Measurements from ENCODE around the gene MESP2. TPM values are rescaled to one million over a fixed set of nuclear protein-coding genes. Genes with fewer than 3 reads are reported as not detected.
"Not testable (repeated sequence)": the region's sequence is repeated elsewhere in the genome, so short reads cannot be mapped to it uniquely, and the experiment has no call there.

Gene MESP2
- total RNA-seq, 2 experiments from 2014 or later, result not detected

DNA sequence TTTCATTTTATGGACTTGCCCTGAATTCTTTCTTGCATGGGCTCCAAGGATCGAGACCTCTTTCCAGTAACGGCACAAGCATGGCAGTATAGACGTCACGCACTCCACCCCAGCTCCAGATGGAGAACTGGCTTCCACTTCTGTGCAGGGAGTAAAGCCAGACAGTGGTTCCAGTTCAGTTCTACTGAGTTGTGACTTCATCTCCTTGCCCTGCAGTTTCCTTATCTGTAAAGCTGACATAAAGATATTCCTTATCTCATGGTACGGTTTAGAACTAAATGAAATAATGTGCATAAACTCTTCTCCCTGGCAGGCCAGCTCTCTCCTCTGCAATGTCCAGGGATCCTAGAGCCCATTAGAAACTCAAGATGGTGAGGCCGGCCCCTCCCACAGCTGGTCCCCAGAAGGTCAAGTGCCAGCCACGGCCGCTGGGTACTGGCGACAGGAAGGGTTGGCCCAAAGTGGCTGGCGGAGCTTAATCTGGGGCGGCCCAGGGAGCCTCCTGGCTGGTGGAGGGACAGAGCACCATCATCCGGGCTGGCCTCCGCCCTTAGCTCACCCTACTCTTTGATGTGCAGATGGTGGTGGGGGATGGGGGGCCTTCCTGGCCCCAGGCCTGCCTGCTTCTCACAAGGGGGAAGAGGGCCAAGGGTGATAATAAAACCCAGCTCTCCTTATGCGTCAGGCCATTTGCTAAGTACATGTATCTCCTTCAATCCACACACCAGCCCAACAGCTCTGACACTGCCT, 7.2 kb downstream of the MESP2 start:
- POLR2A ChIA-PET, result interaction anchor here (0.5 kb wide), 1 partner anchor 182 kb away, joined by 4 read pairs; no protein-coding TSS in a partner anchor
- H3K27ac Mint-ChIP-seq, result no peak overlapping the region
- no peak overlapping the region for H3K4me3 Mint-ChIP-seq
- intact Hi-C loops (cut with micrococcal nuclease), result no loop called here
- CTCF ChIA-PET, result interaction anchor here (0.9 to 1.4 kb wide), 3 partner anchors 22 to 92 kb away, joined by 3 to 4 read pairs (median 3); no protein-coding TSS in a partner anchor
- H3K36me3 Mint-ChIP-seq, result peaks cover 4% of the 10 kb centered on the region
- H3K9me3 Mint-ChIP-seq, result peaks cover 7% of the 10 kb centered on the region
- peaks cover 21% of the 10 kb centered on the region for H3K4me1 Mint-ChIP-seq (ENCODE audit: low read depth)
- DNase-seq, result no peak
- peaks cover 6% of the 10 kb centered on the region for H3K27me3 Mint-ChIP-seq

DNA sequence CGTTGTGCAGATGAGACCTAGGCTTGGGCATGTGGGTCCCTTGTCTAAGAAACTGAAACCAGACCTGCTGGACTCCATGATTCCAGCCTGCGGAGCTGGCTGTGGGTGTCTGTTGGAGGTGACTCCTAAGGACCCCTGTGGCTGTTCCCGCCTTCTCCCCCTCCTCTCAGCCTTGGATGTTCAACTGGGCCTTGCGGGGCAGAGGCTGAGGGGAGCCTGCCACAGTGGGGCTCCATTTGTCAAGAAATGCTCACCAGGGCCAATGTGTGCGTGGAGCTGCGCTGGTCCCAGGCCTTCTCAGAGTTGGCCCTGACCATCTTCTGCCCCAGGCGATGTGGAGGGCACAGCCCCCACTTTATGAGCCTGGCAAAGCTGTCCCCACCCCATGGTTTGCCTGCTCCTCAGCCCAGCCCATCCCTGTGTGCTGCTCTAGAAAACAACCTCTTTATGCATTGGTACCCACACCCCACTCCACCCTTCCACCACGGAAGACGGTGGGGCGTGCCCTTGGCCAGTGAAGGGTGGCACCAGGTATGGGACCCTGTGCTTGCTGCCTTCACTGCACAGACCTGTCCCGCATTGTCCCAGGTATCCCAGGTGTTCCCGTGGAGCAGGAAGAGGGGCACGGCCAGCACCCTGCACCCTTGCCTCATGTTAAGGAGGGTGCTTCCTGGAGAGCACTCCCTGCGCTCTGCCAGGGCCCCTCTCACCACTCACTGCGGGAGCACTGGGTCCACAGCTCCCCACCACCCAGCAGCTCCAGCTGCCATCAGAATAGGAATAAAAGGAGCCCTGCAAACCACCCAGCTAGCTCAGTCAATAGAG, 7.9 kb downstream of the MESP2 start:
- POLR2A ChIA-PET, result no interaction called here
- intact Hi-C loops (cut with micrococcal nuclease), result no loop called here
- H3K27ac Mint-ChIP-seq, result no peak overlapping the region
- peaks cover 4% of the 10 kb centered on the region for H3K36me3 Mint-ChIP-seq
- H3K4me1 Mint-ChIP-seq (ENCODE audit: low read depth), result peaks cover 21% of the 10 kb centered on the region
- peaks cover 6% of the 10 kb centered on the region for H3K27me3 Mint-ChIP-seq
- no peak for DNase-seq
- H3K4me3 Mint-ChIP-seq, result no peak overlapping the region
- CTCF ChIA-PET, result interaction anchor here (0.9 to 1.4 kb wide), 3 partner anchors 23 to 91 kb away, joined by 3 to 4 read pairs (median 3); no protein-coding TSS in a partner anchor
- peaks cover 9% of the 10 kb centered on the region for H3K9me3 Mint-ChIP-seq

DNA sequence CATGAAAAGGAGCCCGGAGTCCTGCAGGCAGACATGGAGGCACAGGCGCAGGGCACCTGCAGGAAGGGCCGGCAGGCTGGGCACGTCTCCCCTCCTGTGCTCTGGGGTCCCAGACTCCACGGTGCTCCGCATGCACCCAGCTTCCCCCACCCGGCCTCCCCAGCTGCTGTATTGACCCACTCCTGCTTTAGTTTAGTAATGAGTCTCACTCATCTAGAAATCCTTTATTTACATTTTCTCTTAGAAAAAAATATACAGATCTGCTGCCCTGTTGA, 8.5 kb downstream of the MESP2 start:
- Mint-ChIP-seq H3K4me1 (ENCODE audit: low read depth) (peaks cover 21% of the 10 kb centered on the region), H3K9me3 (peaks cover 9% of the 10 kb centered on the region), H3K27ac (no peak overlapping the region), H3K27me3 (peaks cover 6% of the 10 kb centered on the region), H3K4me3 (no peak overlapping the region), H3K36me3 (peaks cover 4% of the 10 kb centered on the region)
- CTCF ChIA-PET, result interaction anchor here (1.1 kb wide), 1 partner anchor 87 kb away, joined by 3 read pairs; no protein-coding TSS in a partner anchor
- intact Hi-C loops (cut with micrococcal nuclease), result no loop called here
- POLR2A ChIA-PET, result no interaction called here
- no peak for DNase-seq

DNA sequence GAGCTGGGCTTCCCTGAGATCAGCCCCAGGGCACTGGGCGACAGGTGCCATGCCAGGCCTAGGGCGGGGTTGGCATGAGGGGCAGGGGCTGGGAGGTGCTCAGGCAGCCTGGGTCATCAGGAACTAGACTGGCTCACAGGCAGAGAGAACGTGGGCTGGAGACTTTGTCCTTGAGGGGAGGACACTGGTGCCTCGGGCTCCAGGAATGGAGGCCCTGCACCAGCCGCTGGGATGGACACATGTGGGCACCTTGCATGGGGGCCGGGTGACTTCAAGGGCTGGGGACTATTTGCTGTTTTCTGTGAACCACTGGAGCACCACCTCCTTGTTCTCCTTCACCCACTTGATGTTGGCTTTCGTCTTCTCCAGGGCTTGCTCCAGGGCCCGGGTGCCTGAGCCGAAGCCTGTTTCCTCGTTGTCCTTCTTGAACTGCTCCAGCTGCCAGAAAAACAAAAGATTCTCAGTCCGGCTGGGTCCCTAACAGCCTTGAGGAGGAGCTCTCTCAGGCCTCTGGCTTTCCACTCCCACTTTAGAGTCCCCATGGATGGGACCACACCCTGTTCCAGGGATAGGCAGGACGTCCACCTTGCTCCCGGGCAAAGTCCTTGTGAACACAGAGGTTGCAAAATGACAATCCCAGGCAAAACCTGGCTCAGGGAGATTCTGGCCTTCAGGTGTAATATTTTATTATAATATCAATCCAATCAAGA, 9.1 kb downstream of the MESP2 start:
- DNase-seq, result no peak
- ChIA-PET CTCF (no interaction called here), POLR2A (no interaction called here)
- H3K36me3 Mint-ChIP-seq, result peaks cover 4% of the 10 kb centered on the region
- no peak overlapping the region for H3K4me3 Mint-ChIP-seq
- no peak overlapping the region for H3K27ac Mint-ChIP-seq
- intact Hi-C loops (cut with micrococcal nuclease), result no loop called here
- H3K4me1 Mint-ChIP-seq (ENCODE audit: low read depth), result peaks cover 21% of the 10 kb centered on the region
- H3K9me3 Mint-ChIP-seq, result peaks cover 9% of the 10 kb centered on the region
- peaks cover 8% of the 10 kb centered on the region for H3K27me3 Mint-ChIP-seq

DNA sequence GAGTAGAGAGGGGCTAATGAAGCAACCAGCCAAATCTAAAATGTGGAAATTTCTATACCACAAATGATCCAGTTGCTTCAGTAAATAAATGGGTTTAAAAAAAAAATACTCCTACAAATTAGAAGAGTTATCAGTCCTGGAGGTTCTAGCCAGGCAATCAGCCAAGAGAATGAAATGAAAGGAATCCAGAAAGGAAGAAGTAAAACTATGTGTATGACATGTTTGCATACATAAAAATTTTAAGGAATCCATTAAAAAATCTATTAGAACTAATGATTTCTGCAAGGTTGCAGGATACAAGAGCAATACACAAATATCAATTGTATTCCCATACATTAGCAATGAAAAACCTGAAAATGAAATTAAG, 9.6 kb downstream of the MESP2 start:
- no peak for DNase-seq
- intact Hi-C loops (cut with micrococcal nuclease), result no loop called here
- ChIA-PET CTCF (no interaction called here), POLR2A (no interaction called here)
- H3K4me1 Mint-ChIP-seq (ENCODE audit: low read depth), result peaks cover 16% of the 10 kb centered on the region
- H3K36me3 Mint-ChIP-seq, result peaks cover 4% of the 10 kb centered on the region
- peaks cover 10% of the 10 kb centered on the region for H3K27me3 Mint-ChIP-seq
- no peak overlapping the region for H3K4me3 Mint-ChIP-seq
- H3K27ac Mint-ChIP-seq, result no peak overlapping the region
- H3K9me3 Mint-ChIP-seq, result peaks cover 9% of the 10 kb centered on the region

DNA sequence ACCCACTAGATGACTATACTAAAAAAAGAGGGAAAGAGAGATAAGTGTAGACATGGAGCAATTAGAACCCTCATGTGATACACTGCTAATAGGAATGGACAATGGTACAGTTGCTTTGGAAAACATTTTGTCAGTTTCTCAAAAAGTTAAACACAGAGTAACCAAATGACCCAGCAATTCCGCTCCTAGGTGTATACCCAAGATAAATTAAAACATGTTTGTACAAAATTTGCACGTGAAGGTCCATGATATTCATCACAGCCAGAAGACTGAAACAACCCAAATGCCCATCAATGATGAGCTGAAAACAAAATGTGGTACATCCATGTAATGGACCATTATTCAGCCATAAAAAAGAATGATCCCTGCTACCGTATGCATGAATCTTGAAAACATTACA, 11.8 kb downstream of the MESP2 start:
- peaks cover 4% of the 10 kb centered on the region for H3K36me3 Mint-ChIP-seq
- CTCF ChIA-PET, result no interaction called here
- H3K27ac Mint-ChIP-seq, result peak overlapping the region; percentile 14
- DNase-seq, result no peak
- H3K9me3 Mint-ChIP-seq, result peaks cover 9% of the 10 kb centered on the region
- H3K4me3 Mint-ChIP-seq, result no peak overlapping the region
- peaks cover 9% of the 10 kb centered on the region for H3K27me3 Mint-ChIP-seq
- no peaks in the 10 kb centered on the region for H3K4me1 Mint-ChIP-seq (ENCODE audit: low read depth)
- POLR2A ChIA-PET, result no interaction called here
- intact Hi-C loops (cut with micrococcal nuclease), result no loop called here

DNA sequence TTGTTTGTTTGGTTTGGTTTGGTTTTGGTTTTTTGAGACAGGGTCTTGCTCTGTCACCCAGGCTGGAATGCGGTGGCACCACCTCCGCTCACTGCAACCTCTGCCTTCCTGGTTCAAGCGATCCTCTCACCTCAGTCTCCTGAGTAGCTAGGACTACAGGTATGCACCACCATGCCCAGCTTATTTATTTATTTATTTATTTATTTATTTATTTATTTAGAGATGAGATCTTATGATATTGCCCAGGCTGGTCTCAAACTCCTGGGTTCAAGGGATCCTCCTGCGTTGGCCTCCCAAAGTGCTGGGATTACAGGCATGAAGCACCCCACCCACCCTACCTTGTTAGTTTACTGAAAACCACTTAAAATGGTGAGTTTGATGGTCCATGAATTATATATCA, 12.5 kb downstream of the MESP2 start:
- CTCF ChIA-PET, result interaction anchor here (0.7 to 1.1 kb wide), 2 partner anchors 27 to 147 kb away, joined by 3 read pairs; no protein-coding TSS in a partner anchor
- H3K36me3 Mint-ChIP-seq; intact Hi-C loops (cut with micrococcal nuclease); POLR2A ChIA-PET; H3K27ac Mint-ChIP-seq; H3K9me3 Mint-ChIP-seq; H3K4me1 Mint-ChIP-seq (ENCODE audit: low read depth); DNase-seq; H3K27me3 Mint-ChIP-seq; H3K4me3 Mint-ChIP-seq: not testable (repeated sequence)

DNA sequence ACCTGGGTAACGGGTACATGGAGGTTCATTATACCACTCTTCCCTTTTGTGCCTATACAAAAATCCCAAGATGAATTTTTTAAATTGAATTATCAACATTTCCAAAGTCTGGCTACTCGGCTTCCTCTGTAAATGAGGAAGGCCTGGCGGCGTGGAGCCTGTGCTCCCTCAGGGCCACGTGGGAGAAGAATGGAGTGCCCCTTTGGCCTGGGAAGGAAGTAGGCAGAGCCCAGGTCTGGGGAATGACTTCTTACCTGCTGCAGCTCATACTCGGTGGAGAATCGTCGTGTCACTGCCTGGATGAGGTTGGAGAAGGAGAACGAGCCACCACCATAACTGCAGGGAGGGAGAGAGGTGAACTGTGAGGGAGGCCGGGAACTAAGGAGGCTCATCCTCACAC, 14.1 kb downstream of the MESP2 start:
- POLR2A ChIA-PET, result no interaction called here
- Mint-ChIP-seq H3K4me3 (no peak overlapping the region), H3K27me3 (peaks cover 10% of the 10 kb centered on the region), H3K4me1 (ENCODE audit: low read depth) (no peaks in the 10 kb centered on the region), H3K36me3 (peaks cover 4% of the 10 kb centered on the region), H3K9me3 (peaks cover 9% of the 10 kb centered on the region), H3K27ac (no peak overlapping the region)
- intact Hi-C loops (cut with micrococcal nuclease), result no loop called here
- DNase-seq, result no peak
- CTCF ChIA-PET, result interaction anchor here (0.9 kb wide), 1 partner anchor 50 kb away, joined by 3 read pairs; no protein-coding TSS in a partner anchor

DNA sequence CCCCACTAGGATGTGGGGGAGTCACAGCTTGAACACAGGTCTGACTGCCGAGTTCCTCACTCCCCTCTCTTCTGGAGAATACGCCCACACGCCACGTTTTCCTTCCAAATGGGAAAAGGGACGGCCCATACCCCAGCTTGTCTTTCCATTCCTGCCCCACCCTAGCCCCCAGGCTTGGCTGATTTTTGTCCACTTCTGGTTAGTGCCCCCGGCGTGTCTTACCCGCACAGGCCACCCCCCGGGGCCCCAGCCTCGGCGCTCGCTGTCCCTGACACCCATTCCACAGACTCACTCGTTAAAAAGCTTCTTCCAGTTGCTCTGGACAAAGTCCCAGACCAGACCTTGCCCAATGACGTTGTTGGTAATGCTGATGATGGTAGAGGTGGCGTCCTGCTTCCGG, 14.5 kb downstream of the MESP2 start:
- no peaks in the 10 kb centered on the region for H3K4me1 Mint-ChIP-seq (ENCODE audit: low read depth)
- no peak overlapping the region for H3K27ac Mint-ChIP-seq
- POLR2A ChIA-PET, result no interaction called here
- CTCF ChIA-PET, result interaction anchor here (0.9 kb wide), 1 partner anchor 51 kb away, joined by 3 read pairs; no protein-coding TSS in a partner anchor
- intact Hi-C loops (cut with micrococcal nuclease), result no loop called here
- H3K36me3 Mint-ChIP-seq, result peaks cover 4% of the 10 kb centered on the region
- peaks cover 11% of the 10 kb centered on the region for H3K9me3 Mint-ChIP-seq
- H3K4me3 Mint-ChIP-seq, result no peak overlapping the region
- DNase-seq, result no peak
- H3K27me3 Mint-ChIP-seq, result peaks cover 10% of the 10 kb centered on the region

DNA sequence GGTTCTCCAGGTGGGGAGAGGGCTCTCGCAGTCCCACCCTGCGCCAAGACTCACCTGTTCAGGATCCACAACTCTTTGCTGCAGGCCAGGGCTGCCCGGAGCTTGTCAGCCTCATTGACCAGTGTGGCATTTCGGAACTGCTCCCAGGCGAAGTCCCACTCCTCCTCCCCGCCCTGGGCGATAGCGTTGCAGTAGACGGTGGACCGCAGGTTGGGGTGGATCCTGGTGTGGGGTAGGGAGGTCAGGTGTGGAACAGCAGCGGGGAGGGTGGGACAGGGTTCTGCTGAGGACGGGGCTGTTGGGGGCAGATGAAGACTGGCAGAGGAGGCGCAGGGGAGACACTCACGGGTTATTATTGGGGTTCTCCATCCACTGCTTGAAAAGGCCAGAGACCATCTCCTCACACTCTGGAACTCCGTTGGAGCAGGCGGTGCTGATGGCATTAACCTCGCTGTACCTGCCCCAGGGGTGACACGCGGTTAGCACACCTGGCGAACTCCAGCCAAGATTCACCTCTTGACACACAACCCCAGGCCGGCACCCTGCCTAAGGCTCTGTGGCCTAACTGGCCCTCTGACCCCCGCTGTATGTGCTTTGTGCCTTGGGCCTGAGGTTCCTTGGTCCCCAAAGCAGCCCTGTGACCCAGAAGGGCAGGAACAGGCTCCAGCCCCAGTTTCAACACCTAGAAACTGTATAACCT, 16.1 kb downstream of the MESP2 start:
- peaks cover 10% of the 10 kb centered on the region for H3K27me3 Mint-ChIP-seq
- intact Hi-C loops (cut with micrococcal nuclease), result no loop called here
- H3K9me3 Mint-ChIP-seq, result peaks cover 18% of the 10 kb centered on the region
- no peak overlapping the region for H3K4me3 Mint-ChIP-seq
- DNase-seq, result no peak
- ChIA-PET POLR2A (no interaction called here), CTCF (no interaction called here)
- H3K36me3 Mint-ChIP-seq, result peaks cover 4% of the 10 kb centered on the region
- no peak overlapping the region for H3K27ac Mint-ChIP-seq
- H3K4me1 Mint-ChIP-seq (ENCODE audit: low read depth), result no peaks in the 10 kb centered on the region

DNA sequence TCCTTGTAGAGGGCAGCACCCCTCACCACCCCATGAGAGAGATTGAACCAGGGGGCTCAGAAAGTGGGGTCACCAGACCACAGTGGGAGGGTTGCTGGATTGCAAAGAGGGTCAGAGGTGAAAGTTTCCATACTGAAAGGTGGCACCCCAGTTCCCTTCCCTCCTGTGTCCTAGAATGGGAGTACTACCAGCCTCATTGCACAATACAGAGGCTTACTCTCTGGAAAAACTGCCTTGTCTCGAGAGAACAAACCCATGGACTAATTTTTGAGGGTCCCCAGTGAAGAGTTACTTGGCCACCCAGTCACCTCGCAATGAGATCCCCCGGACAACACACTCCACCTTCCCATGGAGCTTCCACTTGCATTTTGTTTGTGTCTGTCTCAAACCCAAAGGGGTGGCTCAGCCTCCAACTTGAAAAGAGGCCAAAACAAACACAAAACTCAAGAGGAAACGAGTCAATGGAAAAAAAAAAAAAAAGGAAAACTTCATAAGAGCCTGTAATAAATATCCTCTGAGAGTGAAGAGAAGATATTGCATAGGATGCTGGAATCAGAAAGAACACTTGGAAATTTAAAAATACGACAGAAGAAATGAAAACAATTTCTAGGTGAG, 18.6 kb downstream of the MESP2 start:
- POLR2A ChIA-PET, result no interaction called here
- H3K4me3 Mint-ChIP-seq, result no peak overlapping the region
- peaks cover 7% of the 10 kb centered on the region for H3K27me3 Mint-ChIP-seq
- H3K27ac Mint-ChIP-seq, result no peak overlapping the region
- H3K4me1 Mint-ChIP-seq (ENCODE audit: low read depth), result no peaks in the 10 kb centered on the region
- CTCF ChIA-PET, result interaction anchor here (0.9 kb wide), 1 partner anchor 80 kb away, joined by 3 read pairs; no protein-coding TSS in a partner anchor
- no peak for DNase-seq
- peaks cover 10% of the 10 kb centered on the region for H3K9me3 Mint-ChIP-seq
- intact Hi-C loops (cut with micrococcal nuclease), result no loop called here
- H3K36me3 Mint-ChIP-seq, result no peaks in the 10 kb centered on the region

Measured in activated CD4-positive, alpha-beta memory T cell treated with anti-CD3 and anti-CD28 coated beads for 36 hours (primary cell).